HFFc6 (cell line): ENCODE results near the gene TSGA10IP. TPM values are rescaled to one million over a fixed set of nuclear protein-coding genes. Genes with fewer than 3 reads are reported as not detected.

Experiments used
- DNase-seq: peaks from one replicate; pipeline ENCODE4 v3.0.0-alpha.2; 2018
- H3K27ac Mint-ChIP-seq: 2 replicates; pipeline ENCODE4 v1.8.0; 2020; ENCODE audit warnings: mild to moderate bottlenecking, mixed read lengths
- H3K27me3 Mint-ChIP-seq: 2 replicates; pipeline ENCODE4 v1.8.0; 2021; ENCODE audit warnings: mild to moderate bottlenecking, moderate library complexity, mixed read lengths; ENCODE audit not compliant: insufficient read depth
- H3K36me3 Mint-ChIP-seq: 2 replicates; pipeline ENCODE4 v1.8.0; 2021; ENCODE audit warnings: low read depth, mixed read lengths
- H3K4me1 Mint-ChIP-seq: 2 replicates; pipeline ENCODE4 v1.8.0; 2020; ENCODE audit warnings: low read depth, mixed read lengths
- H3K4me3 Mint-ChIP-seq: 2 replicates; pipeline ENCODE4 v1.8.0; 2020; ENCODE audit warnings: mild to moderate bottlenecking, moderate library complexity, mixed read lengths
- H3K9me3 Mint-ChIP-seq: 2 replicates; pipeline ENCODE4 v1.8.0; 2020; ENCODE audit warnings: mild to moderate bottlenecking, mixed read lengths
- CTCF ChIP-seq: fragments of 200-600 bp; sonication (generic); IDR thresholded peaks from 2 replicates; pipeline ENCODE4 v1.5.0; 2021; ENCODE audit warnings: antibody characterized with exemption, mild to moderate bottlenecking
- total RNA-seq, 6 experiments: library from RNA; stranded (reverse); fragmentation: NEBNext Ultra II Directional; extraction: Animal tissue kit (Norgen Biotek cat#: 25700); gene quantifications; 2 replicates in 1 of 6; 3 replicates in 5 of 6; pipeline ENCODE4 v1.2.3, GENCODE V29; 2021

TSGA10IP gene
- total RNA-seq, 6 experiments from 2014 or later = 0.23 TPM; not detected in 5

GRCh38 chr11:65979261-65979759 lies 34.0 kb downstream of the TSGA10IP start:
- Mint-ChIP-seq H3K36me3 (peaks cover 22% of the 10 kb centered on the region), H3K4me3 (no peak overlapping the region), H3K4me1 (no peaks in the 10 kb centered on the region), H3K27me3 (peaks cover 2% of the 10 kb centered on the region), H3K9me3 (no peaks in the 10 kb centered on the region), H3K27ac (no peak overlapping the region)
- no peak for DNase-seq
- no peak for TF ChIP-seq CTCF

- H3K4me1 Mint-ChIP-seq = no peaks in the 10 kb centered on the region
- no peaks in the 10 kb centered on the region for H3K9me3 Mint-ChIP-seq
- no peak overlapping the region for H3K4me3 Mint-ChIP-seq
- H3K27me3 Mint-ChIP-seq = peaks cover 2% of the 10 kb centered on the region
- H3K27ac Mint-ChIP-seq = no peak overlapping the region
- H3K36me3 Mint-ChIP-seq = peaks cover 13% of the 10 kb centered on the region
- no peak for TF ChIP-seq CTCF
- no peak for DNase-seq
Measured at GRCh38 chr11:65981101-65981740, 35.9 kb downstream of the TSGA10IP start.

GRCh38 chr11:65981972-65982823 lies 36.9 kb downstream of the TSGA10IP start:
- Mint-ChIP-seq H3K4me1 (no peaks in the 10 kb centered on the region), H3K36me3 (peaks cover 13% of the 10 kb centered on the region), H3K27me3 (peaks cover 2% of the 10 kb centered on the region), H3K9me3 (no peaks in the 10 kb centered on the region), H3K4me3 (no peak overlapping the region), H3K27ac (no peak overlapping the region)
- no peak for TF ChIP-seq CTCF
- no peak for DNase-seq

- Mint-ChIP-seq H3K4me1 (no peaks in the 10 kb centered on the region), H3K9me3 (no peaks in the 10 kb centered on the region), H3K4me3 (no peak overlapping the region), H3K27ac (no peak overlapping the region; the same call in 1 of the 2 replicates), H3K27me3 (peaks cover 2% of the 10 kb centered on the region), H3K36me3 (peaks cover 13% of the 10 kb centered on the region)
- no peak for DNase-seq
- no peak for TF ChIP-seq CTCF
Measured at GRCh38 chr11:65982824-65983588, 37.7 kb downstream of the TSGA10IP start.

- Mint-ChIP-seq H3K9me3 (no peaks in the 10 kb centered on the region), H3K4me1 (peaks cover under 1% of the 10 kb centered on the region), H3K4me3 (no peak overlapping the region), H3K27ac (no peak overlapping the region), H3K36me3 (peaks cover 13% of the 10 kb centered on the region), H3K27me3 (peaks cover 2% of the 10 kb centered on the region)
- no peak for DNase-seq
- no peak for TF ChIP-seq CTCF
Measured at GRCh38 chr11:65983589-65983987, 38.3 kb downstream of the TSGA10IP start.
